Endothelial cell of umbilical vein (primary cell): Measurements from ENCODE around the gene ARHGAP18. TPM values are rescaled to one million over a fixed set of nuclear protein-coding genes. Genes with fewer than 3 reads are reported as not detected.

Experiments used
- BruUV-seq: library from RNA; stranded (reverse); fragments of 400-500 nt; replicated peaks from 2 replicates; lab custom pipeline; 2021; lab: Mats Ljungman, UMichigan
- CTCF ChIA-PET: fragments of 300-600, 350-600 bp; sonication (Branson Sonifier 250); formaldehyde crosslinking; loops from one replicate; lab custom pipeline; 2021; ENCODE audit warnings: antibody characterized with exemption, inconsistent platforms; lab: Charles Lee
- POLR2A ChIA-PET: fragments of 300-600, 350-600 bp; sonication (Branson Sonifier 250); formaldehyde crosslinking; loops from one replicate; lab custom pipeline; 2021; ENCODE audit warnings: antibody characterized with exemption, inconsistent platforms; lab: Charles Lee
- DNase-seq: peaks from one replicate; pipeline ENCODE4 v3.0.0-alpha.2; 2011; ENCODE audit warnings: low read depth, low spot score
- FAIRE-seq: peaks from 2 replicates; lab custom pipeline; 2011; peaks lifted over from hg19 to GRCh38; lab: Jason Lieb, UNC
- H2AFZ ChIP-seq: 2 replicates; pipeline ENCODE4 v1.6.0; 2012; ENCODE audit warnings: low read depth, low read length, control low read depth, inconsistent platforms
- H3K27ac ChIP-seq: 2 replicates; pipeline ENCODE4 v1.5.1; 2011; ENCODE audit warnings: low read depth, mild to moderate bottlenecking, control low read depth, low read length, moderate library complexity; ENCODE audit not compliant: insufficient read depth
- H3K27me3 ChIP-seq, 2 experiments: 2 replicates each; pipeline versions ENCODE4 v1.6.0 to v1.6.1; 2011; ENCODE audit warnings: low read length in 2 of 2, mixed read lengths in 1 of 2; ENCODE audit not compliant: control insufficient read depth in 2 of 2, insufficient read depth in 2 of 2
- H3K36me3 ChIP-seq, 2 experiments: 2 replicates in 1 of 2; 3 replicates in 1 of 2; pipeline ENCODE4 v1.5.1; 2011; ENCODE audit warnings: low read length in 2 of 2, mild to moderate bottlenecking in 1 of 2, moderate library complexity in 1 of 2; ENCODE audit not compliant: control insufficient read depth in 2 of 2, insufficient read depth in 2 of 2; ENCODE audit errors: extremely low read depth in 1 of 2
- H3K4me1 ChIP-seq: 3 replicates; pipeline ENCODE4 v1.5.1; 2011; ENCODE audit warnings: mild to moderate bottlenecking, low read length; ENCODE audit not compliant: control insufficient read depth, insufficient read depth; ENCODE audit errors: extremely low read depth
- H3K4me2 ChIP-seq: 2 replicates; pipeline ENCODE4 v1.6.1; 2011; ENCODE audit warnings: low read length, control low read depth, mixed read lengths; ENCODE audit not compliant: insufficient read depth
- H3K4me3 ChIP-seq, 3 experiments: fragments of 200-600 bp in 1 of 3; sonication (generic), shearing (Covaris generic) in 1 of 3; replicated peaks in 1 of 3; 2 replicates each; pipeline ENCODE4 v1.5.1; 2011 to 2016; ENCODE audit warnings: control low read depth in 3 of 3, low read length in 3 of 3, mild to moderate bottlenecking in 2 of 3, inconsistent platforms in 1 of 3, low read depth in 1 of 3, moderate library complexity in 1 of 3; ENCODE audit not compliant: insufficient read depth in 1 of 3
- H3K79me2 ChIP-seq: 2 replicates; pipeline ENCODE4 v1.6.0; 2012; ENCODE audit warnings: low read length, inconsistent platforms; ENCODE audit not compliant: control insufficient read depth, insufficient read depth
- H3K9ac ChIP-seq: replicated peaks from 2 replicates; pipeline ENCODE3; 2011; ENCODE audit warnings: low read length, control low read depth; ENCODE audit not compliant: insufficient read depth; ENCODE audit errors: extremely low read depth
- H3K9me1 ChIP-seq: replicated peaks from 3 replicates; pipeline ENCODE4 v1.6.0; 2011; ENCODE audit warnings: mild to moderate bottlenecking, low read length; ENCODE audit not compliant: control insufficient read depth, insufficient read depth; ENCODE audit errors: extremely low read depth
- H3K9me3 ChIP-seq: replicated peaks from 2 replicates; pipeline ENCODE4 v1.5.1; 2012; ENCODE audit warnings: low read length, inconsistent platforms; ENCODE audit not compliant: control insufficient read depth, insufficient read depth
- H4K20me1 ChIP-seq: replicated peaks from 2 replicates; pipeline ENCODE3; 2011; ENCODE audit warnings: mild to moderate bottlenecking, low read length; ENCODE audit not compliant: control insufficient read depth, insufficient read depth; ENCODE audit errors: extremely low read depth
- CTCF ChIP-seq, 2 donors: IDR thresholded peaks; 1 replicate in 1 of 2; 2 replicates in 1 of 2; pipeline ENCODE4 v1.5.1; 2011; ENCODE audit warnings: low read length in 2 of 2, mild to moderate bottlenecking in 2 of 2, moderate library complexity in 2 of 2, control low read depth in 1 of 2, inconsistent platforms in 1 of 2, low read depth in 1 of 2; ENCODE audit not compliant: insufficient read depth in 1 of 2; ENCODE audit errors: extremely low read depth in 1 of 2
- EZH2 ChIP-seq: IDR thresholded peaks from 2 replicates; pipeline ENCODE4 v1.6.1; 2012; ENCODE audit warnings: borderline replicate concordance, low read depth, mild to moderate bottlenecking, moderate library complexity, low read length, inconsistent platforms; ENCODE audit not compliant: severe bottlenecking
- FOS ChIP-seq: IDR thresholded peaks from 2 replicates; pipeline ENCODE4 v1.6.1; 2011; ENCODE audit warnings: mild to moderate bottlenecking, low read length, moderate library complexity, borderline replicate concordance; ENCODE audit not compliant: insufficient read depth
- GATA2 ChIP-seq: IDR thresholded peaks from 2 replicates; pipeline ENCODE4 v1.7.0; 2011; ENCODE audit warnings: low read depth, mild to moderate bottlenecking, moderate library complexity, mixed read lengths, low read length; ENCODE audit not compliant: insufficient read length, insufficient read depth
- JUN ChIP-seq: IDR thresholded peaks from 2 replicates; pipeline ENCODE4 v1.6.1; 2011; ENCODE audit warnings: borderline replicate concordance, low read depth; ENCODE audit not compliant: insufficient read length, insufficient read depth
- MYC ChIP-seq: IDR thresholded peaks from one replicate; pipeline ENCODE4 v1.6.1; 2011; ENCODE audit warnings: mild to moderate bottlenecking, low read depth, low read length
- POLR2A ChIP-seq: IDR thresholded peaks from 2 replicates; pipeline ENCODE4 v1.6.1; 2012; ENCODE audit warnings: low read depth, mild to moderate bottlenecking, control low read depth, low read length
- POLR2AphosphoS5 ChIP-seq: IDR thresholded peaks from 2 replicates; pipeline ENCODE4 v1.6.1; 2012; ENCODE audit warnings: low read depth, mild to moderate bottlenecking, control low read depth, low read length, moderate library complexity; ENCODE audit not compliant: insufficient read depth
- dilution Hi-C: fragments of 300-500 bp; cut with MboI; formaldehyde crosslinking; loops from one replicate; pipeline ENCODE4 v1.15.0; 2019; ENCODE audit warnings: low sequenced_read_pairs; ENCODE audit not compliant: extremely low pct_ligation_motif_present
- intact Hi-C: fragments of 100-400 bp; cut with micrococcal nuclease; formaldehyde crosslinking; loops from one replicate; pipeline ENCODE4 v1.10.0; 2022
- polyA plus RNA-seq, 4 experiments: library from polyadenylated mRNA; depleted of rRNA in 3 of 4; stranded (reverse) in 3 of 4; unstranded in 1 of 4; fragments of >200 nt; gene quantifications; 2 replicates each; pipeline versions ENCODE4 v1.2.1 to v1.2.3, GENCODE V29; 2011 to 2012; ENCODE audit warnings: missing spikeins in 1 of 4
- total RNA-seq: library from RNA; stranded (reverse); gene quantifications from 2 replicates; pipeline ENCODE4 v1.2.3, GENCODE V29; 2021

Gene ARHGAP18
- total and polyA plus RNA-seq, 2 donors (not counting 3 experiments of a cell fraction or from before 2014, with no cell fraction given), result 13.1 to 86.1 TPM

DNA sequence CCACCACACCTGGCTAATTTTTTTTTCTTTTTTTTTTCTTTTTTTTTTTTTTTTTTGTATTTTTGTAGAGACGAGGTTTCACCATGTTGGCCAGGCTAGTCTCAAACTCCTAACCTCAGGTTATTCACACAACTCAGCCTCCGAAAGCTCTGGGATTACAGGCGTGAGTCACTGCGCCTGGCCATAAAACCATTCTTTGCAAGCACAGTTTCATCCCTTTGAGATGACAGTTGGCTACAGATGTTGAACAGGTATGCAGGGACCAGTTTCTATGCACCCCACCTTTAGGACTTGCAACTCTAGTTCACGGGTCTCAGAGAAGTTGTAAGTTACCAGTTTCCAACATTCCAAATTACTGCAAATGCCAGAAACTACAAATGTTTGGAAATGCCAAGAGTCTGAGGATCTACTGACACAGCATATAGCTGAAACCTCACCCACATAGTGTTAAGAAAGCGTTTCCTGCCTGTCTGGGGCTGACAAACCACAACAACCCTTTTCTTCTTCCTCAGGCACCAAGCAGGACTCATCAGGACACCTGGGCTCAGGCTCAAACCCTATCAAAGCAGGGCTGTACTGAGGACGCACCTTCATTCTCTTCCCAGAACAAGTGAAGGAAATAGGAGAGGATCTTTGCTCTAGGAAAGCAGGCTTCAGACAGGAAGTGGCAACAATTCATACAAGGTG is 22.9 kb downstream of the ARHGAP18 start:
- no peak for TF ChIP-seq MYC
- TF ChIP-seq FOS, result no peak
- TF ChIP-seq POLR2A, result no peak
- TF ChIP-seq GATA2, result no peak
- no peak for TF ChIP-seq CTCF (IDR thresholded peaks at IDR 0.05; ENCODE audit: extremely low read depth in 1 of 2, insufficient read depth in 1 of 2, low read depth in 1 of 2, low read length in 2 of 2)
- TF ChIP-seq EZH2, result no peak
- no peak for TF ChIP-seq POLR2AphosphoS5
- TF ChIP-seq JUN, result no peak
- no TSS peak for BruUV-seq
- dilution Hi-C loops, result no loop called here
- H3K4me1 ChIP-seq, result peaks cover 57% of the 10 kb centered on the region
- H4K20me1 ChIP-seq, result no peaks in the 10 kb centered on the region
- H2AFZ ChIP-seq, result no peak overlapping the region
- H3K27me3 ChIP-seq, result no peaks in the 10 kb centered on the region
- no peak overlapping the region for H3K27ac ChIP-seq
- ChIA-PET CTCF (interaction anchor here (1.0 to 1.1 kb wide), 2 partner anchors 13 to 14 kb away, joined by 4 to 5 read pairs; no protein-coding TSS in a partner anchor), POLR2A (no interaction called here)
- H3K9ac ChIP-seq, result no peak overlapping the region
- H3K9me3 ChIP-seq, result no peaks in the 10 kb centered on the region
- peaks cover 72% of the 10 kb centered on the region for H3K79me2 ChIP-seq
- FAIRE-seq (no peak), DNase-seq (no peak)
- no peaks in the 10 kb centered on the region for H3K9me1 ChIP-seq
- intact Hi-C loops, result no loop called here
- no peak overlapping the region for H3K4me3 ChIP-seq
- H3K36me3 ChIP-seq, result peaks cover under 1 to 3% of the 10 kb centered on the region in 2 experiments
- no peak overlapping the region for H3K4me2 ChIP-seq
